Coronary artery (tissue), 2 donors: ENCODE data around the gene HDGFL3.

ENCODE experiments used
- DNase-seq: peaks from one replicate; pipeline ENCODE4 v3.0.0-alpha.2; 2017; ENCODE audit warnings: low spot score
- H3K27ac ChIP-seq, 2 donors: fragments of 200-600 bp; sonication (generic); one replicate each; pipeline ENCODE4 v1.5.1; 2016 to 2019
- H3K4me3 ChIP-seq: fragments of 200-600 bp; sonication (generic); 2 replicates; pipeline ENCODE4 v1.5.1; 2016; ENCODE audit warnings: mild to moderate bottlenecking, moderate library complexity
- CTCF ChIP-seq: fragments of 200-600 bp; sonication (generic); IDR thresholded peaks from one replicate; pipeline ENCODE4 v1.5.1; 2019; ENCODE audit warnings: antibody characterized with exemption

HDGFL3 gene

GRCh38 chr15:83118291-83118827, 89.3 kb downstream of the HDGFL3 start:
- Histone ChIP-seq H3K27ac (no peak overlapping the region), H3K4me3 (no peak overlapping the region)
- TF ChIP-seq CTCF: no peak
- DNase-seq: no peak

GRCh38 chr15:83115831-83116565, 91.6 kb downstream of the HDGFL3 start:
- H3K4me3 ChIP-seq: no peak overlapping the region
- H3K27ac ChIP-seq: no peak overlapping the region
- DNase-seq: no peak
- no peak for TF ChIP-seq CTCF

- H3K27ac ChIP-seq: no peak overlapping the region
- TF ChIP-seq CTCF: no peak
- no peak overlapping the region for H3K4me3 ChIP-seq
- DNase-seq: no peak
These were observed 92.2 kb downstream of the HDGFL3 start for GRCh38 chr15:83115410-83115809.

GRCh38 chr15:83114856-83115255, 92.8 kb downstream of the HDGFL3 start:
- H3K4me3 ChIP-seq: no peak overlapping the region
- TF ChIP-seq CTCF: no peak
- DNase-seq: no peak
- no peak overlapping the region for H3K27ac ChIP-seq

GRCh38 chr15:83113881-83114674, 93.5 kb downstream of the HDGFL3 start:
- TF ChIP-seq CTCF: no peak
- H3K27ac ChIP-seq: peak overlapping the region in 1 of 2 donors; percentile 45
- DNase-seq: no peak

GRCh38 chr15:83112956-83113299, 94.7 kb downstream of the HDGFL3 start:
- no peak for TF ChIP-seq CTCF
- peak overlapping the region in 1 of 2 donors; percentile 26 for H3K27ac ChIP-seq
- no peak for DNase-seq
- H3K4me3 ChIP-seq: no peak overlapping the region

More at GRCh38 chr15:83113881-83114674, 93.5 kb downstream of the HDGFL3 start:
- no peak overlapping the region for H3K4me3 ChIP-seq
